C1 segment of cervical spinal cord (tissue), 14 donors: ENCODE data around the gene SPRR2D.
"Not testable (repeated sequence)": the region's sequence is repeated elsewhere in the genome, so short reads cannot be mapped to it uniquely, and the experiment has no call there.

ENCODE experiments used
- DNase-seq, 14 donors: peaks; one replicate each; lab custom pipeline; 2025; lab: John Stamatoyannopoulos, UW

Gene SPRR2D

DNA sequence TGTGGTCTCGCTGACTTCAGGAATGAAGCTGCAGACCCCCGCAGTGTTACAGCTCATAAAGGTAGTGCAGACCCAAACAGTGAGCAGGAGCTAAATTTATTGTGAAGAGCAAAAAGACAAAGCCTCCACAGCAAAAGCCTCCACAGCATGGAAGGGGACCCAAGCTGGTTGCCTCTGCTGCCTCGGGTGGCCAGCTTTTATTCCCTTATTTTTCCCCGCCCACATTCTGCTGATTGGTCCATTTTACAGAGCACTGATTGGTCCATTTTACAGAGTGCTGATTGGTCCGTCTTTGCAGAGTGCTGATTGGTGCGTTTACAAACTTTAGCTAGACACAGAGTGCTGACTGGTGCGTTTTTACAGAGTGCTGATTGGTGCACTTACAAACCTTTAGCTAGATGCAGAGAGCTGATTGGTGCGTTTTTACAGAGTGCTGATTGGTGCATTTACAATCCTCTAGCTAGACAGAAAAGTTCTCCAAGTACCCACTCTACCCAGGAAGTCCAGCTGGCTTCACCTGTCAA is 29.6 kb downstream of the SPRR2D start:
- DNase-seq, result not testable (repeated sequence)

DNA sequence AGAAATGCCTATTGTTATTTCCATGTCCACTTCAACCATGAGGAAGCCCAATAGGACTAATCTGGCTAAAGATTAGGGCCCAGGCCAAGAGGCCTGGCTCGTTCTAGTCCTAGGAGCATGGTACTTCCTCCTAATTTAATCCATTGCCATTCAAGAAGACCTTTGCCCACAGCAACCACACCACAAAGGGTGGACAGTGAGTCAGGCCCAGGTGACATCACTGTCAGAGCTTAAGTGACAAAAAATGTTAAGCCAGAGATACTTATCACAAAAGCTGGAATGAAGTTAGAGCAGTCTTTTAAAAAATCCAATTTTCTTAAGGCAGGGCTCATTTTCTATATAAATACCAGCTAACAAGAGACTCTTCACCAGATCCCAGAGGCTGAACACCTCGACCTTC is 39.5 kb downstream of the SPRR2D start, which contains the start of gene SPRR3:
TSS of gene SPRR3 (plus strand) at position 368 of the 400 bp plus-strand sequence. CDS start 1,272 bp downstream, outside the sequence.
- DNase-seq, result no peak

DNA sequence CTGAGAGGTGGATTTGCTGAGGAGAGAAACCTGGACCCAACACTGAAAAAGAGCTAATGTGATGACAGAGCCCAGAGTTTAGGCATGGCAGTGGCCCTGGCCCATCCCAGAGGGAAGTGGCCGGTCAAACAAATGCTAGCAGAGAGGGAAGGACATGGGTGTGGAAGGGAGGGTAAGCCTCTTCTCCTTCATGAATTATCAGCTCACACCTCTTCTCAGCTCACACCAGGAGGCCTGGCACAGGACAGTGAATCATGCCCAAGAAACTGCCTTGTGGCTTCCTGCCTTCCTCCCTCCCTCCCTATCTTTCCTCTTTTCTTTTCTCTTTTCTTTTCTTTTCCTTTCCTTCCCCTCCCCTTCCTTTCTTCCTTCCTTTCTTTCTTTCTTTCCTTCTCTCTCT is 40.6 kb downstream of the SPRR2D start:
- DNase-seq, result no peak

DNA sequence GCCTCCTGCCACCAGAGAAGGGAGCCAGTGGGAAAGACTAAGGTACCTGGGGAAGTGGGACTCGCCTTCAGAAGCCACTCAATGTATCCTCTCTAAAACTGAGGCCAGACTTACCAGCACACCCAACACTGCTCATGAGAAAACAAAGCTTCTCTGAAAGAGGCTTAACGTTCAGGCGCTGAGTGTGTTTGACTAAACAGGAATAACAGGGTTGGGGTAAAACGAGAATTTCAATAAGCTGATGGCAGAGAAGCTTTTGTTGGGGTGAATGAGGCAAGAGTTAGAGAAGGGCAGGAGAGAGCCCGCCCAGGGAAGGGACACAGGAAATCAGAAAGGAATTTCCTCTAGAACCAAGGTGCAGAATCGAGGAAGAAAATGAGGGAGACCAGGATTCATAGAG is 41.1 kb downstream of the SPRR2D start:
- DNase-seq, result no peak

DNA sequence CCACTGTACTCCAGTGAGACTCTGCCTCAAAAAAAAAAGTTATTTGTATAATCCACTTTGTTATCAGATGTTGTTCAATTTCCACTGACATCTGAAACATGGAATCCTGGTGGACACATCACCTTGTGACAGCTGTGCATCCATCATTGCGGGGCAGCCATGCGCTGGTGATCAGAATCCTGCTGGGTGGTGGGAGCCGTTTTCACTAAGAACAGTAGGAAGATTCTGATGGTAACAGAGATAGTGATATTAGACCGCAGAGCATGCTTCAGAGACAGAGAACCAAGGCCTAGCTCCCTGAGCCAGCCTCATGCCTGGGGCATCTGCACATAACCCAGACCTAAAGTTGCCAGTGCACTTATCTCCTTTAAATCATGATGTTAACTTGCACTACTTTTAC is 42.4 kb downstream of the SPRR2D start:
- no peak for DNase-seq

DNA sequence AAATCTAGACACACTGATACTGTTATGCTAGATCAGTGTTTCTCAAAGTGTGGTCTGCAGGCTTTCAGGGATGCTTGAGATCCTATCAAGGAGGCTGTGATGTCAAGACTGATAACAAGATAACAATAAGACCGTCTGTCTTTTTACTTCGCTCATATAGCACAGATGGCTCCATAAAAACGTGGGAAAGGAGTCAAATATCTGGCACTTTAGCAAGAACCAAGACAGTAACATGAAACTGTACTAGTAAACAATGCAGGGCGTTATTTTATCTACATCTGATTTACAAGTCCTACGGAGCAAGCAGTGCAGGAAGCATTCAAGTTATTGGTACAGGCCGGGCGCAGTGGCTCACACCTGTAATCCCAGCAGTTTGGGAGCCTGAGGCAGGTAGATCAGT is 43.0 kb downstream of the SPRR2D start:
- no peak for DNase-seq

DNA sequence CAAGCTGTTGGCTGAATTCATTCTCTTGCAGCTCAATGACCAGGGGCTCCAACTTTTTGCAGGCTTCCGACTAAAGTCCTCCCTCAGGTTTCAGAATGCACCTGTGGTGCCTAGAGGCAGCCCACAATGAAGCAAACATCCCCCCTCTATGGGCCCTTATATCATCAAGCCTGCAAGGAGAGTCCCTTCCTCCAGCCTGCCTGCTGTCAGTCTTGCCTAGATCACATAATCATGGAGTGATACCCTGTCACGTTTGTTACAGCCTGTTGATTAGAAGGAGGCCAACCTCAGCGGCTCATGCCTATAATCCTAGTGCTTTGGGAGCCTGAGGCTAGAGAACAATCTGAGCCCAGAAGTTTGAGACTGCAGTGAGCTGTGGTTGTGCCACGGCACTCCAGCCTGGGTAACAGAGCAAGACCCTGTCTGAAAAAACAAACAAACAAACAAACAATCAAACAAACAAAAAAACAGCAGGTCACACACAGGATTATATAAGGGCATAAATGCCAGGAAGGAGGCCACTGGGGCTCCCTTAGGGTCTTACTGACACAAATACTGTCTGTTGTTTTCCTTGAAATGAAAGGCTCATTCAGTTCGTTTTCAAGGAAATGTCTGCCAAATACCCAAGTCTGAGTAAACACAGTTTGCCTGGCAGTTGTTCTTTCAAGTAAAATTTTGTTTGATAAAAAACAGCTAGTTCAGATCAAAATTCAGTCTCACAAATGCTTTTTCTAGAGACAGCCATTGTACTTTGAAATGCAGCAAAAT is 44.1 kb downstream of the SPRR2D start:
- peak in 4 of 14 donors; percentile 4 to 24 (median 17) for DNase-seq

DNA sequence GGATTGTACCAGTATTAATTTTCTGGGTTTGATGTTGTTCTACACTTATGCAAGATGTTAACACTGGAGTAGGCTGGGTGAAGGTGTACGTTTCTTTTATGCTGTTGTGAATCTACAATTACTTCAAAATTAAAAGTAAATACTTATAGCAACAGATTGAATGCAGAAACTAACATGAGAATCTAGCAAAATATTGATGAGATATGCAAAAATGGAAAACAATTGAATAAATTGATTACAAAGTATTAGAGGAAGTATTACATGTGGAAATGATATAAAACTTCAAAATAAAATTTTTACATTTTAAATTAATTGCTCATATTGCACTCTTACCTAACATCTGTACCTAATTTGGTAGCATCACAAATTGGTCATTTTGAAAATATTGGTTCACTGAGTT is 45.1 kb downstream of the SPRR2D start:
- no peak for DNase-seq

DNA sequence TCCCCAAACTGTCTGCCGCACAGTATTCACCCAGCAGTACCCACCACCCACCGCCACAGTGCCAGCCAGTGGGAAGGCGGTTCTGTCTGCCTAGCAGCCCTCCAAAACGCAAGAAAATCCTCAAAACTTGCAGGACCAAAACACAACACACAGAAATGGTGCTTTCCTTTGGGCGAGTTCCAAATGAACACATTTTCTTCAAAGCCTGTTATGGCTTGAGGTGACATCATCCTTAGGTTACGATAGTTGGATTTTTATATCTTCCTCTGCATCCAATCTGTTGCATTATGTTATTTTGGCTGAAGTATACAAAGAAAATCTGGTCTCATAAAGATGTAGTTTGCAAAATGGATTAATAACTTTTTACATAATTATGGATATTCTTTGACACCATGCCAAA is 47.7 kb downstream of the SPRR2D start:
- no peak for DNase-seq
